GM12872 (cell line): ENCODE data around the gene FUT7.

Experiments
- TF ChIP-seq, protein P1 (sequence below): IDR thresholded peaks from 3 replicates; pipeline ENCODE4 v1.5.1; 2011; ENCODE audit warnings: low read depth, mild to moderate bottlenecking, low read length, moderate library complexity; ENCODE audit not compliant: insufficient read depth

Gene FUT7

GRCh38 chr9:137064027-137064879 is 32.4 kb upstream of the FUT7 start:
- TF ChIP-seq, protein P1, sequence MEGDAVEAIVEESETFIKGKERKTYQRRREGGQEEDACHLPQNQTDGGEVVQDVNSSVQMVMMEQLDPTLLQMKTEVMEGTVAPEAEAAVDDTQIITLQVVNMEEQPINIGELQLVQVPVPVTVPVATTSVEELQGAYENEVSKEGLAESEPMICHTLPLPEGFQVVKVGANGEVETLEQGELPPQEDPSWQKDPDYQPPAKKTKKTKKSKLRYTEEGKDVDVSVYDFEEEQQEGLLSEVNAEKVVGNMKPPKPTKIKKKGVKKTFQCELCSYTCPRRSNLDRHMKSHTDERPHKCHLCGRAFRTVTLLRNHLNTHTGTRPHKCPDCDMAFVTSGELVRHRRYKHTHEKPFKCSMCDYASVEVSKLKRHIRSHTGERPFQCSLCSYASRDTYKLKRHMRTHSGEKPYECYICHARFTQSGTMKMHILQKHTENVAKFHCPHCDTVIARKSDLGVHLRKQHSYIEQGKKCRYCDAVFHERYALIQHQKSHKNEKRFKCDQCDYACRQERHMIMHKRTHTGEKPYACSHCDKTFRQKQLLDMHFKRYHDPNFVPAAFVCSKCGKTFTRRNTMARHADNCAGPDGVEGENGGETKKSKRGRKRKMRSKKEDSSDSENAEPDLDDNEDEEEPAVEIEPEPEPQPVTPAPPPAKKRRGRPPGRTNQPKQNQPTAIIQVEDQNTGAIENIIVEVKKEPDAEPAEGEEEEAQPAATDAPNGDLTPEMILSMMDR, result peak; percentile 91

- TF ChIP-seq, protein P1, result no peak
Observed at GRCh38 chr9:137063311-137064026, 31.6 kb upstream of the FUT7 start.

DNA sequence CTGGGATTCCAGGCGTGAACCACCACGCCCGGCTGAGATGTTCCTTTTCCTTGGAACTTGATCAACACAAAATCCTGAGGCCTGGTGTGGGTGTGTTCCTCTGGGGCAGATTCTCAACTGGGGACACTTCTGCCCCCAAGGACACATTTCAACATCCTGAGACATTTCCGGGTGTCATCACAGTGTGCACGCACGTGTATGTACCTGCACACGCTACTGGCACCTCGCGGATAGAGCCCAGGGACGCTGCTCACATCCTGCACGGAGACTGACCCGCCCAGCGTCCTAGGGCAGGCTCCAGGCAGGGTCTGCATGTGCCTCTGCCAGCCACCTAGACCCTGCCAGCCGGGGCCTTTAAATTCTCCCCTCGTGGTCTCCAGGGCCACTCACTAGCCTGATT is 30.5 kb upstream of the FUT7 start:
- TF ChIP-seq, protein P1, result no peak

DNA sequence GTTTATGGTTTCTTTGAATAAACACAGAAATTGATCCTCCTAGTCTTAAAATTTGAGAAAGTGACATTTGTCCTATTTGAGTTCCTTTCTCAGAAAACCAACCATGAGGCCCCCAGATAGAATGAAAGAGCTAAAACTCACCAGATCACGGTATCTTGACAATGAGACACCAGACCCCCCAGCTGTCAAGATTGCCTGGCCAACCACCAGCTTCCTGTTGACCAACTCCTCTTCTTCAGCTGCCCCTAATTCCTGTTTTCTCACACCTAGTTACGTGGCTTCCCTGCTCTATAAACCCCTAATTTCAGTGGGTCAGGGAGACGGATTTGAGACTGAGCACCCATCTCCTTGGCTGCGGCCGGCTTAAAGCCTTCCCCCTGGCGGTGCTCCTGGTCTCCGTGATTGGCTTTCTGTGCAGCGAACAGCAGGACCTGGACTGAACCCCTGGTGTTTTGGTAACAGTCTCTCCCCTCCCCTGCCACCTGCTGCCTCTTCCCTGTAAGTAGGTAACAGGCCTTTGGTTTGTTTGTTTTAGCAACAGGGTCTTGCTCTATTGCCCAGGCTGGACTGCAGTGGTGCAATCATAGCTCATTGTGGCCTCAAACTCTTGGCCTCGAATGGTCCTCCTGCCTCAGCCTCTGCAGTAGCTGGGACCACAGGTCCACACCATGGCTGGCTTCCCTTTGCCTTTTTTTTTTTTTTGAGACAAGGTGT is 26.8 kb upstream of the FUT7 start:
- TF ChIP-seq, protein P1, result no peak

GRCh38 chr9:137057545-137057944 is 25.7 kb upstream of the FUT7 start:
- TF ChIP-seq, protein P1, result no peak

GRCh38 chr9:137056739-137057415 is 25.0 kb upstream of the FUT7 start:
- TF ChIP-seq, protein P1, result no peak
